Gastrocnemius medialis (tissue), 4 donors: Measurements from ENCODE around the gene ADGRB3.

ENCODE experiments used
- CTCF ChIP-seq, 5 experiments: fragments of 450-650 bp in 3 of 5; fragments of 200-600 bp in 2 of 5; sonication (generic) in 2 of 5; IDR thresholded peaks in 4 of 5; conservative IDR thresholded peaks in 1 of 5; 1 replicate in 4 of 5; 2 replicates in 1 of 5; pipeline ENCODE4 v1.5.1; 2016 to 2019; ENCODE audit warnings: antibody characterized with exemption in 5 of 5, mild to moderate bottlenecking in 3 of 5, moderate library complexity in 3 of 5
- POLR2A ChIP-seq, 2 donors: fragments of 450-650 bp; IDR thresholded peaks; one replicate each; pipeline ENCODE4 v1.6.1; 2017; ENCODE audit warnings: antibody characterized with exemption in 2 of 2, mild to moderate bottlenecking in 2 of 2, moderate library complexity in 2 of 2

- TF ChIP-seq CTCF (IDR thresholded peaks at IDR 0.05 in 4 of 5, conservative IDR thresholded peaks at IDR 0.05 in 1 of 5), result no peak
- TF ChIP-seq POLR2A (IDR thresholded peaks at IDR 0.05), result no peak
Observed at GRCh38 chr6:68947721-68948120, 312.6 kb downstream of the ADGRB3 start.
